ENCODE measurements around the gene GDAP2. TPM values are rescaled to one million over a fixed set of nuclear protein-coding genes. Genes with fewer than 3 reads are reported as not detected.

The GDAP2 gene
- total RNA-seq, 4 donors from 2014 or later, result 19.6 to 34.4 (median 25.1) TPM

DNA sequence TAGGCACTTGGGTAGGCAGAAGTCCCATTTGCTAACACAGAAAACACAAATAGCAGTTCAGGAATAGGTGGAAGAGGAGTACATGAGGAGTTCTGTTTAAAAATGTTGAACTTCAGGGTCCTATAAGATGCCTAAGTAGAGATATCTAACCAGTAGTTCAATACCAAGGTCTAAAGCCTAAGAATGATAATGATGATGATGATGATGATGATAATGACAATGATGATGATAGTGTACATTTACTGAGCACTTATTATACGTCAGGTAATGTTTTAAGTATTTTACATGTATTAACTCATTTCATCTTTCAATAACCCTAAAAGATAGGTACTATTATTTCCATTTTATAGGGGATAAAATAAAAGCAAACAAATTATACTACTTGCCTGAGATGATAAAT is 50.1 kb downstream of the GDAP2 start:
- Histone ChIP-seq H3K36me3 (peaks cover 73% of the 10 kb centered on the region), H3K27me3 (no peaks in the 10 kb centered on the region), H3K9me3 (no peaks in the 10 kb centered on the region), H3K27ac (no peak overlapping the region), H3K4me3 (no peak overlapping the region), H3K4me1 (no peaks in the 10 kb centered on the region)
- no peak for DNase-seq (ENCODE audit: low spot score in 2 of 2)
- TF ChIP-seq POLR2AphosphoS5 (IDR thresholded peaks at IDR 0.05) (no peak), POLR2A (IDR thresholded peaks at IDR 0.05) (no peak), EP300 (IDR thresholded peaks at IDR 0.05) (no peak)
- TF ChIP-seq, protein P1, sequence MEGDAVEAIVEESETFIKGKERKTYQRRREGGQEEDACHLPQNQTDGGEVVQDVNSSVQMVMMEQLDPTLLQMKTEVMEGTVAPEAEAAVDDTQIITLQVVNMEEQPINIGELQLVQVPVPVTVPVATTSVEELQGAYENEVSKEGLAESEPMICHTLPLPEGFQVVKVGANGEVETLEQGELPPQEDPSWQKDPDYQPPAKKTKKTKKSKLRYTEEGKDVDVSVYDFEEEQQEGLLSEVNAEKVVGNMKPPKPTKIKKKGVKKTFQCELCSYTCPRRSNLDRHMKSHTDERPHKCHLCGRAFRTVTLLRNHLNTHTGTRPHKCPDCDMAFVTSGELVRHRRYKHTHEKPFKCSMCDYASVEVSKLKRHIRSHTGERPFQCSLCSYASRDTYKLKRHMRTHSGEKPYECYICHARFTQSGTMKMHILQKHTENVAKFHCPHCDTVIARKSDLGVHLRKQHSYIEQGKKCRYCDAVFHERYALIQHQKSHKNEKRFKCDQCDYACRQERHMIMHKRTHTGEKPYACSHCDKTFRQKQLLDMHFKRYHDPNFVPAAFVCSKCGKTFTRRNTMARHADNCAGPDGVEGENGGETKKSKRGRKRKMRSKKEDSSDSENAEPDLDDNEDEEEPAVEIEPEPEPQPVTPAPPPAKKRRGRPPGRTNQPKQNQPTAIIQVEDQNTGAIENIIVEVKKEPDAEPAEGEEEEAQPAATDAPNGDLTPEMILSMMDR (IDR thresholded peaks at IDR 0.05), result no peak
- WGBS, result 98% methylated on average over 1 of the region's 1 CpG

DNA sequence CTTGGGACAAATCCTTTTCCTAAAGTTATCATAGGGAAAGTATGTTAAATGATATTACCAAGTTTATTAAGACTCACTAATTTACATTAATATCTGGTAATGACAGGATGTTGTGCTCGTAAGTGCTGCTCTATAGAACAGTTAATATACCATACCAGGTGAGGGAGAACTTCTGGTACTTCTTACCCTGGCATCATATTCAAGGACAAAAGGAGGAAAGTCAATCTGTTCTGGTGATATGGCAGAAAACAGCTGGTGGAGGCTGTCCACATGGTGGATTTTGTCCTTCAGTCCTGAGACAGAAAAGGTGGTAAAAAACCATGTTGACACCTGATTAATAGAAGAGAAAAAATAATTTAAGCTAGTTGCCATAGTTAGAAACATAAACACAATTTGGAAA is 51.6 kb downstream of the GDAP2 start:
- Histone ChIP-seq H3K27me3 (no peaks in the 10 kb centered on the region), H3K9me3 (no peaks in the 10 kb centered on the region), H3K36me3 (peaks cover 72% of the 10 kb centered on the region), H3K4me1 (no peaks in the 10 kb centered on the region), H3K27ac (no peak overlapping the region), H3K4me3 (no peak overlapping the region)
- no peak for DNase-seq (ENCODE audit: low spot score in 2 of 2)
- TF ChIP-seq POLR2A (IDR thresholded peaks at IDR 0.05), result no peak
- TF ChIP-seq EP300 (IDR thresholded peaks at IDR 0.05), result no peak
- TF ChIP-seq POLR2AphosphoS5 (IDR thresholded peaks at IDR 0.05), result no peak
- TF ChIP-seq, protein P1 (IDR thresholded peaks at IDR 0.05), result no peak
- 89% methylated on average over 1 of the region's 1 CpG for WGBS

DNA sequence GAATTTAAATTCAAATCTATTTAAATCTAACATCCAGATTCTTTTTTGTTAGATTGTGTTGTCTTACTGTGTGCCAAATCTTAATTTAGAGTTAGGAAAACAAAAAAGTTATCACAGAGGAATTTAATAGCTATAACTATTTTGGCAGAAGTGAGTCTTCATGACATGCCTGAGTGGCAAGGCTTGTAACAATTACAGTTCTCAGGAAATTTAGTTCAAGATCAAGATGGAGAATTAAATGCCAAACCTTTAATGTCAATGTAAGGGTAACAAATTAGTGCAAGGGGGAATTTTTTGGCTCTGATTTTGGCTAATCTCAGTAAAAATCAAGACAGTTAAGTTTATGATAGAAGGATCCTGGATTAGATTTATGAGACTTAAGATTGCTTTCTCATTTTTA is 58.4 kb downstream of the GDAP2 start:
- TF ChIP-seq EP300 (IDR thresholded peaks at IDR 0.05), result no peak
- TF ChIP-seq, protein P1 (IDR thresholded peaks at IDR 0.05), result no peak
- no peak for TF ChIP-seq POLR2AphosphoS5 (IDR thresholded peaks at IDR 0.05)
- no peak for TF ChIP-seq POLR2A (IDR thresholded peaks at IDR 0.05)
- no peaks in the 10 kb centered on the region for H3K9me3 ChIP-seq
- no peak for DNase-seq (ENCODE audit: low spot score in 2 of 2)
- no peaks in the 10 kb centered on the region for H3K4me1 ChIP-seq
- H3K27ac ChIP-seq, result no peak overlapping the region
- H3K4me3 ChIP-seq, result no peak overlapping the region
- no peaks in the 10 kb centered on the region for H3K27me3 ChIP-seq
- peaks cover 59% of the 10 kb centered on the region for H3K36me3 ChIP-seq

DNA sequence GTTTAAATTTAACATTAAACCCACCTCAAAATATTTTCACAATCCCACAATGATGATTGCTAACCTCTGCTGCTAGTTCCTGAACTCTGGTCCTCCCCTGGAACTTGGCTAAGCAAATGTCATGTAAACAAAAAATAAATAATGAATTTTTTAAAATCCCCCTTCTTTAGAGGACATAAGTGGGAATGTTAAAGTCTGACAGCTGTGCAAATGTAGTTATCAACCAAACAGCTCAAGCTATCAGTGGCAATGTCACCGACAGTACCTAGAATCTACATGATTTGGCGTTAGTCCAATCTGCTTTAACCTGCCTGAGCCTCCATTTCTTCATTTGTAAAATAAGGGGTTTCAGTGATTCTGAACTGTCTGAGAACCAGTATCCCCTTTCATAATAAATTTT is 67.7 kb downstream of the GDAP2 start:
- H3K36me3 ChIP-seq, result peaks cover 21% of the 10 kb centered on the region
- DNase-seq (ENCODE audit: low spot score in 2 of 2), result no peak
- no peaks in the 10 kb centered on the region for H3K4me1 ChIP-seq
- H3K9me3 ChIP-seq, result no peaks in the 10 kb centered on the region
- H3K27me3 ChIP-seq, result no peaks in the 10 kb centered on the region
- 85% methylated on average over 2 of the region's 2 CpGs for WGBS
- no peak overlapping the region for H3K27ac ChIP-seq
- no peak overlapping the region for H3K4me3 ChIP-seq
- TF ChIP-seq EP300 (IDR thresholded peaks at IDR 0.05) (no peak), POLR2AphosphoS5 (IDR thresholded peaks at IDR 0.05) (no peak), POLR2A (IDR thresholded peaks at IDR 0.05) (no peak)
- TF ChIP-seq, protein P1 (IDR thresholded peaks at IDR 0.05), result no peak

DNA sequence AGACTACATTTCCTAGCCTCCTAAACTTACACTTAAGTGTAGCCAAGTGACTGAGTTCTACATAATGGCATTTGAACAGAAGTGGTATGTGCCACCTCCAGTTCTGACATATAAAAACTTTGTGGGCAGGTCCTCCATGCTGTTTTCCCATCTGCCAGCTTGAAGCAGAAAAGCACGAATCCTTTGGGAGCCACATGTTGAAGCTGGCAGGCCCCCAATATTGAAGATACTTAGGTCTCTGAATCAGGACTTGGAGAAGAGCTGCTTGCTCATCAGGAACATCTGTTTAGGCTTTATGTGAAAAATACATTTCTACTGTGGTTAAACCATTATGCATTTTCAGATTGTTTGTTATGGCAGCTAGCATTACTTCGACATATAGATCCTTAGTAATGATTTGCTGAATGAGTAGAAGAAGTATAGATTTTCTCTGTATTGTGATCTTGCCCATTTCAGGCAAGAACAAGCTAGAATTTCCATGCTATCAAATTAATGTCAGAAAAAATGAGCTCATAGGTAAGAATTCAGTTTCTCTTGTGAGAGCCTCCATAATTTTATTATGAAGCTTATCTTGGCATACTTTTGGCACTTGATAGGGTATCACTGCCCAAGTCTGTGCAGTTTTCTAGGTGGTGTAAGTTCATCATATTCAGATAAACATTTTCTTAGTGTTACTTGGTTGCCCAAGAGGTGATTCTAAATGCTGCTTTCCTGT is 68.4 kb downstream of the GDAP2 start:
- no peaks in the 10 kb centered on the region for H3K27me3 ChIP-seq
- 65% methylated on average over 2 of the region's 2 CpGs for WGBS
- H3K9me3 ChIP-seq, result no peaks in the 10 kb centered on the region
- DNase-seq (ENCODE audit: low spot score in 2 of 2), result no peak
- H3K4me1 ChIP-seq, result no peaks in the 10 kb centered on the region
- no peak for TF ChIP-seq POLR2AphosphoS5 (IDR thresholded peaks at IDR 0.05)
- TF ChIP-seq, protein P1 (IDR thresholded peaks at IDR 0.05), result no peak
- TF ChIP-seq POLR2A (IDR thresholded peaks at IDR 0.05), result no peak
- TF ChIP-seq EP300 (IDR thresholded peaks at IDR 0.05), result no peak
- no peak overlapping the region for H3K27ac ChIP-seq
- H3K36me3 ChIP-seq, result peaks cover 16% of the 10 kb centered on the region
- no peak overlapping the region for H3K4me3 ChIP-seq

Measured in suprapubic skin (tissue), 4 donors.